ENCODE data around the gene EP400. TPM values are rescaled to one million over a fixed set of nuclear protein-coding genes. Genes with fewer than 3 reads are reported as not detected.

EP400 gene
- total and polyA plus RNA-seq, 2 of the 4 experiments (the other 2 are of a cell fraction), result 4.3 to 11.4 TPM

GRCh38 chr12:131991816-131992430 is 42.2 kb downstream of the EP400 start:
- Histone ChIP-seq H2AK9ac (replicated peaks; ENCODE audit: low read depth, low read length, poor library complexity) (no peak overlapping the region), H3K9ac (ENCODE audit: low read depth, low read length) (no peak overlapping the region), H3K4me2 (ENCODE audit: low read depth, low read length) (no peak overlapping the region), H3K9me3 (ENCODE audit: control insufficient read depth, insufficient read depth, low read length) (no peaks in the 10 kb centered on the region), H3K4me3 (ENCODE audit: insufficient read depth, low read depth, low read length) (no peak overlapping the region), H3K79me1 (ENCODE audit: low read depth in 1 of 2, low read length in 2 of 2) (peaks cover 6 to 11% of the 10 kb centered on the region in 2 experiments; a peak in 2 of 4 replicates), H2BK120ac (ENCODE audit: low read depth, low read length) (no peak overlapping the region), H2BK20ac (ENCODE audit: low read depth, low read length) (no peak overlapping the region), H3K56ac (ENCODE audit: extremely low read depth, insufficient read depth, low read length) (no peak overlapping the region), H3K4me1 (ENCODE audit: control insufficient read depth, insufficient read depth, low read length) (no peaks in the 10 kb centered on the region), H2BK5ac (ENCODE audit: low read depth, low read length, poor library complexity, severe bottlenecking) (no peak overlapping the region), H3K36me3 (ENCODE audit: control insufficient read depth, insufficient read depth, low read length) (peaks cover 67% of the 10 kb centered on the region), H3K14ac (replicated peaks; ENCODE audit: low read depth, low read length) (no peak overlapping the region), H2AFZ (replicated peaks; ENCODE audit: low read length, poor library complexity) (no peak overlapping the region), H3K4ac (ENCODE audit: low read depth, low read length) (no peak overlapping the region), H3K9me1 (ENCODE audit: insufficient read depth, low read length) (peaks cover 7% of the 10 kb centered on the region; the same call in 1 of the 2 replicates), H3K27ac (ENCODE audit: insufficient read depth, low read length) (no peak overlapping the region), H3K23ac (ENCODE audit: low read depth, low read length) (no peak overlapping the region), H4K91ac (ENCODE audit: insufficient read depth, low read depth, low read length) (no peak overlapping the region), H4K5ac (ENCODE audit: low read depth, low read length) (no peak overlapping the region), H2BK15ac (ENCODE audit: low read depth, low read length) (no peak overlapping the region), H4K20me1 (ENCODE audit: insufficient read depth, low read length) (no peaks in the 10 kb centered on the region), H3K27me3 (ENCODE audit: control insufficient read depth, insufficient read depth, low read length) (no peaks in the 10 kb centered on the region), H4K8ac (ENCODE audit: low read depth in 2 of 2, low read length in 2 of 2) (no peak overlapping the region), H2AK5ac (ENCODE audit: low read depth, low read length) (no peak overlapping the region), H3K18ac (ENCODE audit: low read depth, low read length) (no peak overlapping the region)
- CTCF ChIA-PET, result interaction anchor here (0.6 kb wide), 1 partner anchor 15 kb away, joined by 10 read pairs; no protein-coding TSS in a partner anchor
- dilution Hi-C loops (cut with HindIII; ENCODE audit: low sequenced_read_pairs, unreplicated experiment), result no loop called here
- WGBS, 2 experiments (ENCODE audit: extremely low coverage in 2 of 2, insufficient read length in 1 of 2), result no CpG with 5 or more reads among the region's 11 CpGs
- DNase-seq (no peak), ATAC-seq (ENCODE audit: low read depth) (no peak)
- BruUV-seq (replicated peaks), result no TSS peak
- intact Hi-C loops (cut with micrococcal nuclease), result no loop called here
- POLR2A ChIA-PET (ENCODE audit: unreplicated experiment), result no interaction called here
- TF ChIP-seq ELK1 (IDR thresholded peaks at IDR 0.05; ENCODE audit: borderline replicate concordance, low read depth, low read length) (no peak), NFE2L2 (IDR thresholded peaks at IDR 0.05; ENCODE audit: low read depth, low read length) (no peak), RFX5 (IDR thresholded peaks at IDR 0.05; ENCODE audit: low read depth, low read length) (no peak), MXI1 (IDR thresholded peaks at IDR 0.05; ENCODE audit: borderline replicate concordance, low read depth, low read length) (no peak), MAZ (IDR thresholded peaks at IDR 0.05; ENCODE audit: borderline replicate concordance, low read depth, low read length) (no peak), CEBPB (IDR thresholded peaks at IDR 0.05; ENCODE audit: low read depth, low read length) (no peak), RCOR1 (IDR thresholded peaks at IDR 0.05; ENCODE audit: insufficient replicate concordance, low read length) (no peak), RAD21 (IDR thresholded peaks at IDR 0.05; ENCODE audit: low read length) (no peak), POLR2A (IDR thresholded peaks at IDR 0.05; ENCODE audit: low read depth, low read length) (no peak), FOS (IDR thresholded peaks at IDR 0.05; ENCODE audit: low read depth, low read length) (no peak), SMC3 (IDR thresholded peaks at IDR 0.05; ENCODE audit: low read depth, low read length) (no peak), MAFK (IDR thresholded peaks at IDR 0.05; ENCODE audit: low read depth, low read length) (no peak), CHD1 (IDR thresholded peaks at IDR 0.05; ENCODE audit: low read depth, low read length) (no peak), BHLHE40 (IDR thresholded peaks at IDR 0.05; ENCODE audit: low read depth, low read length) (no peak)
- TF ChIP-seq, protein P1, sequence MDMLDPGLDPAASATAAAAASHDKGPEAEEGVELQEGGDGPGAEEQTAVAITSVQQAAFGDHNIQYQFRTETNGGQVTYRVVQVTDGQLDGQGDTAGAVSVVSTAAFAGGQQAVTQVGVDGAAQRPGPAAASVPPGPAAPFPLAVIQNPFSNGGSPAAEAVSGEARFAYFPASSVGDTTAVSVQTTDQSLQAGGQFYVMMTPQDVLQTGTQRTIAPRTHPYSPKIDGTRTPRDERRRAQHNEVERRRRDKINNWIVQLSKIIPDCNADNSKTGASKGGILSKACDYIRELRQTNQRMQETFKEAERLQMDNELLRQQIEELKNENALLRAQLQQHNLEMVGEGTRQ (IDR thresholded peaks at IDR 0.05; ENCODE audit: low read depth, low read length), result no peak
- TF ChIP-seq, protein P2, sequence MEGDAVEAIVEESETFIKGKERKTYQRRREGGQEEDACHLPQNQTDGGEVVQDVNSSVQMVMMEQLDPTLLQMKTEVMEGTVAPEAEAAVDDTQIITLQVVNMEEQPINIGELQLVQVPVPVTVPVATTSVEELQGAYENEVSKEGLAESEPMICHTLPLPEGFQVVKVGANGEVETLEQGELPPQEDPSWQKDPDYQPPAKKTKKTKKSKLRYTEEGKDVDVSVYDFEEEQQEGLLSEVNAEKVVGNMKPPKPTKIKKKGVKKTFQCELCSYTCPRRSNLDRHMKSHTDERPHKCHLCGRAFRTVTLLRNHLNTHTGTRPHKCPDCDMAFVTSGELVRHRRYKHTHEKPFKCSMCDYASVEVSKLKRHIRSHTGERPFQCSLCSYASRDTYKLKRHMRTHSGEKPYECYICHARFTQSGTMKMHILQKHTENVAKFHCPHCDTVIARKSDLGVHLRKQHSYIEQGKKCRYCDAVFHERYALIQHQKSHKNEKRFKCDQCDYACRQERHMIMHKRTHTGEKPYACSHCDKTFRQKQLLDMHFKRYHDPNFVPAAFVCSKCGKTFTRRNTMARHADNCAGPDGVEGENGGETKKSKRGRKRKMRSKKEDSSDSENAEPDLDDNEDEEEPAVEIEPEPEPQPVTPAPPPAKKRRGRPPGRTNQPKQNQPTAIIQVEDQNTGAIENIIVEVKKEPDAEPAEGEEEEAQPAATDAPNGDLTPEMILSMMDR (conservative IDR thresholded peaks at IDR 0.05; ENCODE audit: low read depth, low read length), result no peak
- in situ Hi-C loops (cut with MboI; ENCODE audit: low sequenced_read_pairs), result no loop called here
